ENCODE measurements around the gene PPP1R1C. TPM values are rescaled to one million over a fixed set of nuclear protein-coding genes. Genes with fewer than 3 reads are reported as not detected.

Gene PPP1R1C
- total and polyA plus RNA-seq, 2 donors (not counting 1 experiment from before 2014, with no cell fraction given): not detected

GRCh38 chr2:181952404-181953226 lies 33.0 kb upstream of the PPP1R1C start:
- Histone ChIP-seq H3K27ac (ENCODE audit: low read length in 2 of 2) (no peak overlapping the region), H4K20me1 (ENCODE audit: control insufficient read depth, insufficient read depth, low read length, poor library complexity, severe bottlenecking) (no peaks in the 10 kb centered on the region), H3K9me3 (ENCODE audit: control extremely low read depth in 1 of 3, control insufficient read depth in 2 of 3, insufficient read depth in 1 of 3, low read length in 2 of 3) (no peaks in the 10 kb centered on the region), H3K4me1 (ENCODE audit: control insufficient read depth in 2 of 2, insufficient read depth in 2 of 2, low read length in 2 of 2) (peaks cover 0 to 3% of the 10 kb centered on the region in 2 donors), H3K4me2 (replicated peaks; ENCODE audit: low read depth, low read length, poor library complexity, severe bottlenecking) (no peak overlapping the region), H3K79me2 (ENCODE audit: control insufficient read depth, insufficient read depth, low read length) (no peaks in the 10 kb centered on the region), H3K36me3 (replicated peaks in 1 of 2; ENCODE audit: control extremely low read depth in 1 of 2, control insufficient read depth in 1 of 2, extremely low read depth in 1 of 2, insufficient read depth in 2 of 2, low read length in 1 of 2) (no peaks in the 10 kb centered on the region), H3K27me3 (replicated peaks in 1 of 4; ENCODE audit: control extremely low read depth in 1 of 4, control insufficient read depth in 3 of 4, insufficient read depth in 4 of 4, low read length in 3 of 4) (no peaks in the 10 kb centered on the region), H2AFZ (ENCODE audit: insufficient read depth, low read depth, low read length, poor library complexity, severe bottlenecking) (no peak overlapping the region), H3K4me3 (ENCODE audit: control extremely low read depth in 1 of 5, extremely low read depth in 1 of 5, insufficient read depth in 1 of 5, low read depth in 2 of 5, low read length in 4 of 5) (no peak overlapping the region), H3K9ac (ENCODE audit: low read length) (no peak overlapping the region)
- intact Hi-C loops (cut with micrococcal nuclease): loop anchor here (5.0 kb wide), 1 partner anchor 875 kb away; no protein-coding TSS in a partner anchor
- Mint-ChIP-seq H3K4me3 (no peak overlapping the region), H3K9me3 (ENCODE audit: insufficient read depth) (no peaks in the 10 kb centered on the region), H3K4me1 (peaks cover 7% of the 10 kb centered on the region), H3K27me3 (peaks cover 18% of the 10 kb centered on the region), H3K27ac (no peak overlapping the region)
- DNase-seq (no peak), ATAC-seq (ENCODE audit: low read depth) (no peak)
- POLR2A ChIA-PET: no interaction called here
- TF ChIP-seq CTCF (IDR thresholded peaks at IDR 0.05) (no peak), EZH2 (IDR thresholded peaks at IDR 0.05; ENCODE audit: borderline replicate concordance, insufficient read depth, low read depth, low read length, poor library complexity, severe bottlenecking) (no peak)
- CTCF ChIA-PET: interaction anchor here (2.0 to 2.4 kb wide), 2 partner anchors 12 kb away, joined by 9 to 11 read pairs; no protein-coding TSS in a partner anchor
- WGBS (ENCODE audit: insufficient coverage): no CpG with 5 or more reads among the region's 1 CpG
